Measurements from ENCODE around the gene SV2A. TPM values are rescaled to one million over a fixed set of nuclear protein-coding genes. Genes with fewer than 3 reads are reported as not detected.
A peak's percentile ranks its signal among the peaks of the same experiment; 100 is the strongest.

SV2A gene
- polyA plus RNA-seq, 1 donor (not counting 4 experiments of a cell fraction or from before 2014, with no cell fraction given) = 0.28 TPM

GRCh38 chr1:149936170-149936991, 18.7 kb upstream of the SV2A start, which contains the start of gene MTMR11:
Gene MTMR11 (minus strand): TSS chr1:149936879. CDS start chr1:149936647, 232 bp downstream.
- Histone ChIP-seq H3K4me1 (ENCODE audit: control insufficient read depth, extremely low read depth, insufficient read depth, low read length) (peaks cover 52% of the 10 kb centered on the region), H2AFZ (ENCODE audit: control insufficient read depth, low read length) (peak within 1 kb of the TSS; percentile 92), H3K27ac (ENCODE audit: control insufficient read depth, insufficient read depth, low read length) (peak within 1 kb of the TSS; percentile 86), H4K20me1 (ENCODE audit: control insufficient read depth, extremely low read depth, insufficient read depth, low read length) (no peaks in the 10 kb centered on the region), H3K9ac (ENCODE audit: control insufficient read depth, extremely low read depth, insufficient read depth, low read length) (peak within 1 kb of the TSS; percentile 76), H3K4me3 (ENCODE audit: control insufficient read depth in 2 of 3, extremely low read depth in 1 of 3, insufficient read depth in 2 of 3, low read depth in 1 of 3, low read length in 3 of 3) (peak within 1 kb of the TSS; percentile 43 to 86 (median 77)), H3K9me3 (ENCODE audit: control insufficient read depth, low read depth, low read length) (no peaks in the 10 kb centered on the region), H3K27me3 (ENCODE audit: control insufficient read depth, extremely low read depth, insufficient read depth, low read length) (no peaks in the 10 kb centered on the region), H3K9me1 (ENCODE audit: control insufficient read depth, extremely low read depth, insufficient read depth, low read length) (no peaks in the 10 kb centered on the region), H3K79me2 (ENCODE audit: control insufficient read depth, insufficient read depth, low read length) (peaks cover 7% of the 10 kb centered on the region), H3K4me2 (ENCODE audit: control insufficient read depth, extremely low read depth, insufficient read depth, low read depth, low read length) (peak within 1 kb of the TSS; percentile 96), H3K36me3 (ENCODE audit: control insufficient read depth in 2 of 2, extremely low read depth in 1 of 2, insufficient read depth in 2 of 2, low read length in 2 of 2) (peaks cover 0 to 6% of the 10 kb centered on the region in 2 experiments)
- TF ChIP-seq CTCF (optimal IDR thresholded peaks at IDR 0.05 in 1 of 3, IDR thresholded peaks at IDR 0.05 in 1 of 3, conservative IDR thresholded peaks at IDR 0.05 in 1 of 3; ENCODE audit: extremely low read depth in 1 of 3, insufficient read depth in 2 of 3, low read length in 3 of 3) = no peak
- TF ChIP-seq EZH2 (IDR thresholded peaks at IDR 0.05; ENCODE audit: low read length) = no peak
- peak; percentile 52 for FAIRE-seq
- dilution Hi-C loops (cut with MboI; ENCODE audit: extremely low pct_ligation_motif_present, low sequenced_read_pairs) = no loop called here
- no peak for DNase-seq (ENCODE audit: low read depth, low spot score)

- FAIRE-seq = no peak
- H3K4me2 ChIP-seq (ENCODE audit: control insufficient read depth, extremely low read depth, insufficient read depth, low read depth, low read length) = no peak overlapping the region
- H4K20me1 ChIP-seq (ENCODE audit: control insufficient read depth, extremely low read depth, insufficient read depth, low read length) = no peaks in the 10 kb centered on the region
- dilution Hi-C loops (cut with MboI; ENCODE audit: extremely low pct_ligation_motif_present, low sequenced_read_pairs) = no loop called here
- no peak overlapping the region for H3K9ac ChIP-seq (ENCODE audit: control insufficient read depth, extremely low read depth, insufficient read depth, low read length)
- no peak for DNase-seq (ENCODE audit: low read depth, low spot score)
- peaks cover 5 to 8% of the 10 kb centered on the region in 2 experiments for H3K36me3 ChIP-seq (ENCODE audit: control insufficient read depth in 2 of 2, extremely low read depth in 1 of 2, insufficient read depth in 2 of 2, low read length in 2 of 2)
- no peak for TF ChIP-seq CTCF (optimal IDR thresholded peaks at IDR 0.05 in 1 of 3, IDR thresholded peaks at IDR 0.05 in 1 of 3, conservative IDR thresholded peaks at IDR 0.05 in 1 of 3; ENCODE audit: extremely low read depth in 1 of 3, insufficient read depth in 2 of 3, low read length in 3 of 3)
- no peak for TF ChIP-seq EZH2 (IDR thresholded peaks at IDR 0.05; ENCODE audit: low read length)
- no peaks in the 10 kb centered on the region for H3K9me3 ChIP-seq (ENCODE audit: control insufficient read depth, low read depth, low read length)
- peaks cover 7% of the 10 kb centered on the region for H3K79me2 ChIP-seq (ENCODE audit: control insufficient read depth, insufficient read depth, low read length)
- H3K27me3 ChIP-seq (ENCODE audit: control insufficient read depth, extremely low read depth, insufficient read depth, low read length) = no peaks in the 10 kb centered on the region
- no peak overlapping the region for H2AFZ ChIP-seq (ENCODE audit: control insufficient read depth, low read length)
- no peaks in the 10 kb centered on the region for H3K9me1 ChIP-seq (ENCODE audit: control insufficient read depth, extremely low read depth, insufficient read depth, low read length)
- H3K4me1 ChIP-seq (ENCODE audit: control insufficient read depth, extremely low read depth, insufficient read depth, low read length) = peaks cover 49% of the 10 kb centered on the region
- H3K4me3 ChIP-seq (ENCODE audit: control insufficient read depth in 2 of 3, extremely low read depth in 1 of 3, insufficient read depth in 2 of 3, low read depth in 1 of 3, low read length in 3 of 3) = no peak overlapping the region
- H3K27ac ChIP-seq (ENCODE audit: control insufficient read depth, insufficient read depth, low read length) = no peak overlapping the region
Observed at GRCh38 chr1:149934356-149934755, 16.7 kb upstream of the SV2A start.

Data from keratinocyte (primary cell).